ENCODE measurements around the gene SLC47A2. TPM values are rescaled to one million over a fixed set of nuclear protein-coding genes. Genes with fewer than 3 reads are reported as not detected.

The SLC47A2 gene
- polyA plus RNA-seq, 1 donor (not counting 4 experiments of a cell fraction or from before 2014, with no cell fraction given), result 0.88 TPM

- DNase-seq (ENCODE audit: low read depth, low spot score), result no peak
- Histone ChIP-seq H3K9me1 (ENCODE audit: control insufficient read depth, extremely low read depth, insufficient read depth, low read length) (no peaks in the 10 kb centered on the region), H3K9ac (ENCODE audit: control insufficient read depth, extremely low read depth, insufficient read depth, low read length) (peak overlapping the region; percentile 85), H4K20me1 (ENCODE audit: control insufficient read depth, extremely low read depth, insufficient read depth, low read length) (no peaks in the 10 kb centered on the region), H3K27ac (ENCODE audit: control insufficient read depth, insufficient read depth, low read length) (peak overlapping the region; percentile 79), H3K9me3 (ENCODE audit: control insufficient read depth, low read depth, low read length) (no peaks in the 10 kb centered on the region), H3K36me3 (ENCODE audit: control insufficient read depth in 2 of 2, extremely low read depth in 1 of 2, insufficient read depth in 2 of 2, low read length in 2 of 2) (no peaks in the 10 kb centered on the region), H3K27me3 (ENCODE audit: control insufficient read depth, extremely low read depth, insufficient read depth, low read length) (no peaks in the 10 kb centered on the region), H3K4me2 (ENCODE audit: control insufficient read depth, extremely low read depth, insufficient read depth, low read depth, low read length) (peak overlapping the region; percentile 95), H3K4me1 (ENCODE audit: control insufficient read depth, extremely low read depth, insufficient read depth, low read length) (peaks cover 51% of the 10 kb centered on the region), H2AFZ (ENCODE audit: control insufficient read depth, low read length) (no peak overlapping the region), H3K4me3 (ENCODE audit: control insufficient read depth in 2 of 3, extremely low read depth in 1 of 3, insufficient read depth in 2 of 3, low read depth in 1 of 3, low read length in 3 of 3) (no peak overlapping the region), H3K79me2 (ENCODE audit: control insufficient read depth, insufficient read depth, low read length) (peaks cover 12% of the 10 kb centered on the region)
- peak; percentile 41 for FAIRE-seq
- TF ChIP-seq EZH2 (IDR thresholded peaks at IDR 0.05; ENCODE audit: low read length), result no peak
- TF ChIP-seq, protein P1, sequence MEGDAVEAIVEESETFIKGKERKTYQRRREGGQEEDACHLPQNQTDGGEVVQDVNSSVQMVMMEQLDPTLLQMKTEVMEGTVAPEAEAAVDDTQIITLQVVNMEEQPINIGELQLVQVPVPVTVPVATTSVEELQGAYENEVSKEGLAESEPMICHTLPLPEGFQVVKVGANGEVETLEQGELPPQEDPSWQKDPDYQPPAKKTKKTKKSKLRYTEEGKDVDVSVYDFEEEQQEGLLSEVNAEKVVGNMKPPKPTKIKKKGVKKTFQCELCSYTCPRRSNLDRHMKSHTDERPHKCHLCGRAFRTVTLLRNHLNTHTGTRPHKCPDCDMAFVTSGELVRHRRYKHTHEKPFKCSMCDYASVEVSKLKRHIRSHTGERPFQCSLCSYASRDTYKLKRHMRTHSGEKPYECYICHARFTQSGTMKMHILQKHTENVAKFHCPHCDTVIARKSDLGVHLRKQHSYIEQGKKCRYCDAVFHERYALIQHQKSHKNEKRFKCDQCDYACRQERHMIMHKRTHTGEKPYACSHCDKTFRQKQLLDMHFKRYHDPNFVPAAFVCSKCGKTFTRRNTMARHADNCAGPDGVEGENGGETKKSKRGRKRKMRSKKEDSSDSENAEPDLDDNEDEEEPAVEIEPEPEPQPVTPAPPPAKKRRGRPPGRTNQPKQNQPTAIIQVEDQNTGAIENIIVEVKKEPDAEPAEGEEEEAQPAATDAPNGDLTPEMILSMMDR (optimal IDR thresholded peaks at IDR 0.05 in 1 of 3, IDR thresholded peaks at IDR 0.05 in 1 of 3, conservative IDR thresholded peaks at IDR 0.05 in 1 of 3; ENCODE audit: extremely low read depth in 1 of 3, insufficient read depth in 2 of 3, low read length in 3 of 3), result no peak
- dilution Hi-C loops (cut with MboI; ENCODE audit: extremely low pct_ligation_motif_present, low sequenced_read_pairs), result no loop called here
Measured at GRCh38 chr17:19646788-19647696, 69.3 kb downstream of the SLC47A2 start.

DNA sequence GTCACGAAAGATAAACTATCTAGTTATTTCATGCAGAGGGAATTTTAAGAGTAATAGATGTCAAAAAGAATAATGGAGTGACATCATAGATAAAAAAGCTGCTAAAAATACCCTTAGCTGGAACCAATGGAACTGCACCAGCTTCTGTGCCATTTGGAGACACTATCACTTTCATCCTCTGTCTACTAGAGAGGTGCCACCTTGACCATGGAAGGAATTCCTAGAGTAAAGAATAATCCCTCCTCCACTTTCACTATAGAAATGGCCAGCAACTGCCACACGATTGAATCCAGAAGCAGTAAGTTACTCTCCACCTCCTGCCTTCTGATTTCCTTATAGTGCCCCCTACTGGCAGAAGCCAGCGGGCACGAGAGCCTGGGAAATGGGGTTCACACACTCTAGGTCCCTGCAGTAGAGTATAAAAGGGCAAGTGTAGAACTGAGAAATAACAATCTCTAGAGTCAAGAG is 70.6 kb downstream of the SLC47A2 start:
- Histone ChIP-seq H3K9ac (ENCODE audit: control insufficient read depth, extremely low read depth, insufficient read depth, low read length) (no peak overlapping the region), H3K4me2 (ENCODE audit: control insufficient read depth, extremely low read depth, insufficient read depth, low read depth, low read length) (no peak overlapping the region), H3K4me1 (ENCODE audit: control insufficient read depth, extremely low read depth, insufficient read depth, low read length) (peaks cover 44% of the 10 kb centered on the region), H2AFZ (ENCODE audit: control insufficient read depth, low read length) (no peak overlapping the region), H3K9me1 (ENCODE audit: control insufficient read depth, extremely low read depth, insufficient read depth, low read length) (no peaks in the 10 kb centered on the region), H3K36me3 (ENCODE audit: control insufficient read depth in 2 of 2, extremely low read depth in 1 of 2, insufficient read depth in 2 of 2, low read length in 2 of 2) (no peaks in the 10 kb centered on the region), H3K9me3 (ENCODE audit: control insufficient read depth, low read depth, low read length) (no peaks in the 10 kb centered on the region), H3K4me3 (ENCODE audit: control insufficient read depth in 2 of 3, extremely low read depth in 1 of 3, insufficient read depth in 2 of 3, low read depth in 1 of 3, low read length in 3 of 3) (no peak overlapping the region), H3K27ac (ENCODE audit: control insufficient read depth, insufficient read depth, low read length) (no peak overlapping the region), H3K79me2 (ENCODE audit: control insufficient read depth, insufficient read depth, low read length) (peaks cover 12% of the 10 kb centered on the region), H4K20me1 (ENCODE audit: control insufficient read depth, extremely low read depth, insufficient read depth, low read length) (no peaks in the 10 kb centered on the region), H3K27me3 (ENCODE audit: control insufficient read depth, extremely low read depth, insufficient read depth, low read length) (no peaks in the 10 kb centered on the region)
- DNase-seq (ENCODE audit: low read depth, low spot score) (no peak), FAIRE-seq (no peak)
- no peak for TF ChIP-seq EZH2 (IDR thresholded peaks at IDR 0.05; ENCODE audit: low read length)
- TF ChIP-seq, protein P1 (optimal IDR thresholded peaks at IDR 0.05 in 1 of 3, IDR thresholded peaks at IDR 0.05 in 1 of 3, conservative IDR thresholded peaks at IDR 0.05 in 1 of 3; ENCODE audit: extremely low read depth in 1 of 3, insufficient read depth in 2 of 3, low read length in 3 of 3), result peak; percentile 48 to 78 (median 63)
- dilution Hi-C loops (cut with MboI; ENCODE audit: extremely low pct_ligation_motif_present, low sequenced_read_pairs), result no loop called here
